GM21360 (cell line): ENCODE measurements around the gene ALOX12.

Source experiments
- ATAC-seq: cut with Tn5 transposase; IDR thresholded peaks from one replicate; pipeline ENCODE4 v1.9.1; 2021; ENCODE audit warnings: mild to moderate bottlenecking, moderate library complexity; ENCODE audit not compliant: unreplicated experiment

Gene ALOX12

DNA sequence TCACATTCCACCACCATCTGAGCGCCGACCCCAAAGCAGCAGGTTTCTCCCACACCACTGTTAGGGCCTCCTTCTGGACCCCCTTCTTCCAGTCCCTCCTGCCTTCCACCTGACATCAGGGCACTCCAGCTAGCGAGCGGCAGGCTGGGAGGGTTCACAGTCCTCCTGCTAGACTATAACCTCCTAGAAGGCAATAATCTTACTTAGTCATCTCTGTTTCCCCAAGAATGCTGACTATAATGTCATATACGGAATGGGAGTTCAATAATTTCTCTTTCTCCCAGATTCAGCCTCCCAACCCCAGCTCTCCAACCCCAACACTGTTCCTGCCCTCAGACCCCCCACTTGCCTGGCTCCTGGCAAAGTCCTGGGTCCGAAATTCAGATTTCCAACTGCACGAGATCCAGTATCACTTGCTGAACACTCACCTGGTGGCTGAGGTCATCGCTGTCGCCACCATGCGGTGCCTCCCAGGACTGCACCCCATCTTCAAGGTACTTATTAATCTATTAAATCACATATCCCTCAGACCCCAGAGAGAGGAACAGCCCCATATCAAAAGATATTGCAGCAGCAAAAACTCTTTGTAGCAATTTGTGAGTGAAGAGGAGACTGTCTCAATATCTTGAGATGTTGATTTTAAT lies 5.6 kb downstream of the ALOX12 start:
- ATAC-seq: no peak

DNA sequence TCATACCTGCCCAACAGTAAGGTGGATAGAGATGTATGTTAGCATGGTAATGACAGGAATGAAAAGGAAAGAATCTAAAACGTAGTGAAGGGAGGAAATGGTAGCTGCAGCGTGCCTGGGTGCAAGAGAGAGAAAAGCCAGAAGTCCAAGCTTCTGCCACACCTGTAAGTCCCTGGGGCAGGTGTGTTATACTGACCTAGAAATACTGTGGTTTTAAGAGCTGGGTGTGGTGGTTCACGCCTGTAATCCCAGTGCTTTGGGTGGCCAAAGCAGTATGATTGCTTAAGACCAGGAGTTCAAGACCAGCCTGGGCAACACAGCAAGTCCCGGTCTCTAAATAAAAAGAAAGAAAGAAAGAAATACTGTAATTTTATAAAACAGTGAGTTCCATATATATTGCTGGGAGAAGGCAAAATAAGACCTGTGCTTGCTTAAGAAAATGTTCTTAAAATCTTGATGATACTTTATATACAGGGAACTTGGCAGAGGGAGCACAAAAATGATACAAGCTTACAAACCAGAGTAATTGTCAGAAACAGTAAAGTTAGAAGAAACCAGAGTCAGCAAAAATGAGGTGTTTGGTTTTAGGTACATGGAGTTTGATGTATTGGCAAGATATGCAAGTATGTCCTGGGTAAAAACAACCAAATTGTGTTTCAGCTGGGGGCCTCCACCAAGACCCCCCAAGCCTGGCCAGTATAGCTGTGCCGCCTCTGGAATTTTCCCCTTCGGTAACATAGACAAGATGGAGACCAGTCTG lies 6.6 kb downstream of the ALOX12 start:
- ATAC-seq: no peak

- no peak for ATAC-seq
Measured at GRCh38 chr17:7003745-7004144, 7.9 kb downstream of the ALOX12 start.

DNA sequence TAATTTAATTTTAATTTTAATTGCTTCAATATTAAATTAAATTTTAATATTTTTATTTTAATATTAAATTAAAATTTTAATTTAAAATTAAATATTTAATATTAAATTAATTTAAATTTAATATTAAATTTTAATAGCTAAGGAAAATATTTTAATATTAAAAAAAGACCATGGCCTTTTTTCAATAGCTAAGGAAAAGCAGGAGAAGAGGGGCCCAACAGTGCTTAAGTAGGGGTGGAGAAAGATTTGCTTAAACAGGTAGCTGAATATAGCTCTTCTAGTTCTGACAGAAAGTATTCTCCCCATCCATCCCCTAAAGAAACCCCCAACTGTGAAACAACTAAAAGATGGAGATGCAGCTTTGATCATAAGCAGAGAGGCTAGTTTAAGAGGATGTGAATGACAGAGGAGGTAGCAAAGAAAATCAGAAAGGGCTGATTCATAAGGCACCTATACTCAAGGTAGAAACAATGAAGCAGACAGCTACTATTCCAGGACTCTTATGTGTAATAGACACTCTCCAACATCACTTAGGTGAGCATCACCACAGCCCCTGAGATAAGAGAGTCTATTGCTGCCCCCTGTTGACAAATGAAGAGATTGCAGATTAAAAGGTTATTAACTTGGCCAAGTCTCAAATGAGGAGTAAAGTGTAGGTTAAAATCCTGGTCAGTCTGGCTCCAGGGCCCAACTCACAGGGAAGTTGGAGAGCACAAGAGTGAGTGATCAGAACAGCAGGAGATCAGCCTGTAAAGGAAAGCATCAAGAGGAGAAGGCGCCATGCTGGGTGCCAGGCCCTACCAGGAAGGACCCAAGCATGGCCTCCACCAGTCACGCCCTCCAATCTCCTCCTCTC lies 8.8 kb downstream of the ALOX12 start:
- ATAC-seq: no peak

DNA sequence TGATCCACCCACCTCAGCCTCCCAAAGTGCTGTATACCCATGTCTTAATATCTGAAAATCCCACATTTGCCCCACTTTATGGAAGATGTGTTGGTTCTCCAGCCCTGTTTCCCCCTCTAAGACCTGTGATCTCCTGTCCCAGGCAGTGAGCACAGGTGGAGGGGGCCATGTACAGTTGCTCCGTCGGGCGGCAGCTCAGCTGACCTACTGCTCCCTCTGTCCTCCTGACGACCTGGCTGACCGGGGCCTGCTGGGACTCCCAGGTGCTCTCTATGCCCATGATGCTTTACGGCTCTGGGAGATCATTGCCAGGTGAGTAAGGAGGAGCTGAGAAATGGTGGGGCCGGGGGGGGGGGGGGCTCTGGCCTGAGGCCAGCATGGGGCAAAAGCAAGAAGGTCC lies 9.9 kb downstream of the ALOX12 start:
- ATAC-seq: no peak

GRCh38 chr17:7007143-7007542 lies 11.3 kb downstream of the ALOX12 start:
- no peak for ATAC-seq

- no peak for ATAC-seq
Measured at GRCh38 chr17:7010523-7010922, 14.7 kb downstream of the ALOX12 start.

DNA sequence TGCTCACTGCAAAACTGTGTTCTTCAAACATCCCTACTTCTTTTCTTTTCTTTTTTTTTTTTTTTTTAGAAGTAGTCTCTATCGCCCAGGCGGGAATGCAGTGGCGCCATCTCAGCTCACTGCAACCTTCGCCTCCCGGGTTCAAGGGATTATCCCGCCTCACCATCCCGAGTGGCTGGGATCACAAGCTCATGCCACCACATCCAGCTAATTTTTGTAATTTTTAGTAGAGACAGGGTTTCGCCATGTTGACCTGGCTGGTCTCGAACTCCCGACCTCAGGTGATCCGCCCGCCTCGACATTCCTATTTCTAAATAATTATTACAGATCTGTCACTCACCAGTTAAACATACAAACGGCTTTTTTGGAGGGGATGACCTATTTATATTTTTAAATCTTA lies 15.6 kb downstream of the ALOX12 start:
- ATAC-seq: no peak

- ATAC-seq: no peak
Measured at GRCh38 chr17:7011942-7012254, 16.0 kb downstream of the ALOX12 start.

GRCh38 chr17:7014261-7014994 lies 18.6 kb downstream of the ALOX12 start:
- peak; percentile 65 for ATAC-seq

GRCh38 chr17:7014995-7015958 lies 19.4 kb downstream of the ALOX12 start:
- ATAC-seq: peak; percentile 3

DNA sequence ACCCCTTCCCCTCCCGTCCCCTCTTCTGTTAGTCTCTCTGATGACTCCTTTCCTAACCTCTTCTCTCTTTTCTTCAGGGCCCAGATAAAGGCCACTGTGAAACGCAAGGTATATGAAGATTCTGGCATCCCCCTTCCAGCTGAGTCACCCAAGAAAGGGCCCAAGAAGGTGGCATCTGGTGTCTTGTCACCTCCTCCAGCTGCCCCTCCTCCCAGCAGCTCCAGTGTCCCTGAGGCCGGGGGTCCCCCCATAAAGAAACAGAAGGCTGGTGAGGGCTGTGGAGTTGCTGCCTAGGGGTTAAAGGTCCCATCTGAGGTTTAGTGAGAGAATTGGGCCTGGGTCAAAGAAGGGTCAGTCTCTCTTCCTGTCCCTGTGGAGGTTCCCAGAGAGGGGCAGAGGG lies 20.6 kb downstream of the ALOX12 start:
- no peak for ATAC-seq

DNA sequence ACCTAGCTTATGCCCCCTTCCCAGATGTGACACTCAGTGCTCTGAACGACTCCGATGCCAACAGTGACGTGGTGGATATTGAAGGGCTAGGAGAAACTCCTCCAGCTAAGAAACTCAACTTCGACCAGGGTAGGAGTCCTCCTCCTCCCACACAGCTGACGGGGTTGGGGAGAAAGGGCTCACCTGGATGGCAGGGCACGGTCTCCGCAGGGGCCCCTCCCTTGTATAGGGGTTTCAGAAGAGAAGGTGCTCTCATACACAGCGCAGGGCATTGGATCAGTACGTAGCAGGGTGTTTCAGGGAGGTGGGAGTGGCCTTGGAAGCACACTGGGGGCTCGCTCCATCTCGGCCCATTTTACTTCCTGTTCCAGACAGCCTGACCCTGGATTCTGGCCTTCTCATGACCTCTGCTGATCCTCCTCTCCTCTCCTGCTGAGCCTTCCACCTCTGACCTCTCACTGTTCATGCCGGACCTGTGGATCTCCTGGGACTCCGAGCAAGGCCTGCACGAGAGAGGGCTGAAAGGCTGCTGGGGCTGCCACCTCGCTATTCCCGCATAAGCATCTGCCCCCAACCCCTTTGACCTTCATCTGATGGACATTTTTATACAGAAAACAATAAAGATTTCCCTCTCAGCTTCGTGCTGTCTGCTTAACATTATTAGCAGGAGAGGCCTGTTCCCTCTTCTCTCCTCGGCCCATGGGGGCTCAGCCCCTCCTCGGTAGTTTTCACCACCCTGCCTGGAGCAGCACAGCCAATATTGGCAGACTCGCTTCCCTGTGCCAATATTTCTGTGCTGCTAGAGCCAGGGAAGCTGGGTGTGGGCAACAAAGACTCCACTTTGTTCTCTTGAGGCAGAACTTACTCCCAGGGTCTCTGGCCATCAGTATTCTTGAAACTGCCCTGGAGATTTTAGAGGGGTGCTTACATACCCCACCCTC lies 21.3 kb downstream of the ALOX12 start:
- no peak for ATAC-seq

DNA sequence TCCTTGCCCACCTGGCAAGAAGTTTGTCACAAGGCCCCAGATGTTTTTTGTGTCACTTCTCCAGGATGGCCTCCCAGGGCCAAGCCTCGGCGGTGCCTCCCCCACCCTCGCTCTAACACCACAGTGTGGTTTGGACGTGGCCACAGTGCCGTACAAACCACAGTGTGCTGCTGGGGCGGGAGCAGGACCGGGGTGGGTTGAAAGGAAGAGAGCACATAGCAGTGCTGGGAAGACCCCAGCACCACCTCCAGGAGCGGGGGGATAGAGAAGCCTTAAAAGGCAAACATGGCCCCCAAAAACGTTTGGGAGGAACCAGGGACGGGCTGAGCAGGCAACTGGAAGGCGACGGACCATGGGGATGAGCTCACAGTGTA lies 22.0 kb downstream of the ALOX12 start:
- ATAC-seq: no peak

GRCh38 chr17:7018331-7018964 lies 22.6 kb downstream of the ALOX12 start:
- no peak for ATAC-seq

DNA sequence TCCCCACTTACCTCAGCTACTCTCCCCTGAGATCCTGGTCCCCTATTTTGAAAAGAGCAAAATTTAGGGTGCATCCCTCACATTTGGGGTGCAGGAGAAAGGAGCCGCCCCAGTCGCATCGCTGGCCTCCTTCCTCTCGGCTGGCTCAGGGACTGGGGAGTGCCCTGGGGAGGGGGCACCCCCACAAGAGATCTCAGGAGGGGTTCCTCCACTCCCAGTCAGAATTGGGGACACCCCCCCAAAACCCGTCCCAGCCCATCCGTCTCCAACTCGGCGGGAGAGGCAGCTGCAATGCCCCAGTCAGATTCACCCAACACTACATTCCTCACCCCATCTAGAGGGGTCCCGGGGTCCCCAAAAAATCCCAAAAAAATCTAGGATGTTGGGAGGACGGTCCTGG lies 23.5 kb downstream of the ALOX12 start:
- ATAC-seq: no peak

DNA sequence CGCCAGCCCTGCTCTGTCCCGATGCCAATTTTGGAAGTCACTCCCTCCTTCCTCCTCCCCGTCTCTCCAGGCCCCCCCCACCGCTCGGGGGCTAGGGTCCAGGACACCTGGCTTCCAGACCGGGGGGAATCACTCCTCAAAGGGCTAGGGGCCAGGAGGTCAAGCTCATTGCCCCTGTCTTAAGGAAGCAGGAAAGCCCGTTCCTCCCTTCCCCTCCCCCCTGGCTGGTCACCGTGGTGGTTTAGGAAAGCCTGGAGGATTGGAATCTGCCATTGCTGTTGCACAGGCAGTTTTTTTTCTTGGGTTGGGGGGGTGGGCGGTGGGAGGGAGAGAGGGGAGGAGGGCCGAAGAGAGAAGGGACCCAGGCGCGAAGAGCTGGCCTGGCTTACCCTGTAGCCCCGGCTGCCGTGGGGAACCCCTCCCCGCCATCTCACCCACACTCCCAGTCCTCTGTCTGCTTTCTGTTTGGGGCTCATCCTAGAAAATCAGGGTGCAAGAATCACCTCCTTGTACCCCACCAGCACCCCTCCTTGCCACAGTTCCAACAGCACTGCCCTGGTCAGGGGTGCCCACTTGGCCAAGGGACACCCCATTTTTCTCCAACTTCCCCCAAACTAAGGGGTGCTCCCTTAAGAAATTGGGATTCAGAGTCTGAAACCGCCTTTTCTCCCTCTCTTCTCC lies 24.1 kb downstream of the ALOX12 start:
- no peak for ATAC-seq
